Breast epithelium (tissue), 3 donors: ENCODE data around the gene HGS.

Source experiments
- POLR2AphosphoS5 ChIP-seq, 3 donors: sonication (generic); formaldehyde crosslinking; IDR thresholded peaks; one replicate each; pipeline ENCODE4 v1.6.1; 2017; ENCODE audit warnings: antibody characterized with exemption in 3 of 3
- TF ChIP-seq, protein P1 (sequence below), 3 donors: fragments of 450-650 bp; IDR thresholded peaks; one replicate each; pipeline ENCODE4 v1.5.1; 2016 to 2017; ENCODE audit warnings: antibody characterized with exemption in 3 of 3, mild to moderate bottlenecking in 3 of 3, moderate library complexity in 3 of 3

DNA sequence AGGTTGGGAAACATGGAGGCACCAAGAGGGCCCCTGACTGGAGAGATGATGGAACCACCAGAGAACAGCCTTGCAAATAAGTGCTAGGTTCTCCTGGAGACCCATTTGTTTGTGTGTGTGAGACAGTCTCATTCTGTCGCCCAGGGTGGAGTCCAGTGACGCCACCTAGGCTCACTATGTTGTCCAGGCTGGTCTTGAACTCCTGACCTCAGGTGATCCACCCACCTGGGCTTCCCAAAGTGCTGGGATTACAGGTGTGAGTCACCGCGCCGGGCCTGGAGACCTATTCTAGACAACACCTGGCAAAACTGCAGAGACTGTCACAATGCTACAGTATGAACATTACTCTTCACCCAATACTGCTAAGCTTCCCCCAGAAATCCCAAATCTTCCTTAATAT, 48.4 kb upstream of the HGS start:
- TF ChIP-seq, protein P1, sequence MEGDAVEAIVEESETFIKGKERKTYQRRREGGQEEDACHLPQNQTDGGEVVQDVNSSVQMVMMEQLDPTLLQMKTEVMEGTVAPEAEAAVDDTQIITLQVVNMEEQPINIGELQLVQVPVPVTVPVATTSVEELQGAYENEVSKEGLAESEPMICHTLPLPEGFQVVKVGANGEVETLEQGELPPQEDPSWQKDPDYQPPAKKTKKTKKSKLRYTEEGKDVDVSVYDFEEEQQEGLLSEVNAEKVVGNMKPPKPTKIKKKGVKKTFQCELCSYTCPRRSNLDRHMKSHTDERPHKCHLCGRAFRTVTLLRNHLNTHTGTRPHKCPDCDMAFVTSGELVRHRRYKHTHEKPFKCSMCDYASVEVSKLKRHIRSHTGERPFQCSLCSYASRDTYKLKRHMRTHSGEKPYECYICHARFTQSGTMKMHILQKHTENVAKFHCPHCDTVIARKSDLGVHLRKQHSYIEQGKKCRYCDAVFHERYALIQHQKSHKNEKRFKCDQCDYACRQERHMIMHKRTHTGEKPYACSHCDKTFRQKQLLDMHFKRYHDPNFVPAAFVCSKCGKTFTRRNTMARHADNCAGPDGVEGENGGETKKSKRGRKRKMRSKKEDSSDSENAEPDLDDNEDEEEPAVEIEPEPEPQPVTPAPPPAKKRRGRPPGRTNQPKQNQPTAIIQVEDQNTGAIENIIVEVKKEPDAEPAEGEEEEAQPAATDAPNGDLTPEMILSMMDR (IDR thresholded peaks at IDR 0.05) = no peak
- TF ChIP-seq POLR2AphosphoS5 (IDR thresholded peaks at IDR 0.05) = no peak
